ENCODE data around the gene ANXA6. TPM values are rescaled to one million over a fixed set of nuclear protein-coding genes. Genes with fewer than 3 reads are reported as not detected.

The ANXA6 gene
- total RNA-seq, 2 donors from 2014 or later = 127 to 171 TPM

- peak overlapping the region; percentile 61 for H3K27ac Mint-ChIP-seq
- no peak for DNase-seq
Measured at GRCh38 chr5:151062405-151063141, 95.0 kb downstream of the ANXA6 start.

GRCh38 chr5:151060742-151061141 is 96.8 kb downstream of the ANXA6 start:
- Mint-ChIP-seq H3K27me3 (ENCODE audit: low read depth) (no peaks in the 10 kb centered on the region), H3K4me1 (ENCODE audit: low read depth) (peaks cover 83% of the 10 kb centered on the region), H3K36me3 (ENCODE audit: insufficient read depth in 2 of 2) (peaks cover 30 to 44% of the 10 kb centered on the region in 2 donors), H3K9me3 (no peaks in the 10 kb centered on the region), H3K27ac (peak overlapping the region; percentile 93), H3K4me3 (peak overlapping the region; percentile 60 to 62)
- no peak for DNase-seq
- no peak for ATAC-seq (replicated peaks in 1 of 2)

More at GRCh38 chr5:151062405-151063141, 95.0 kb downstream of the ANXA6 start:
- Mint-ChIP-seq H3K9me3 (no peaks in the 10 kb centered on the region), H3K27me3 (ENCODE audit: low read depth) (no peaks in the 10 kb centered on the region), H3K4me1 (ENCODE audit: low read depth) (peaks cover 92% of the 10 kb centered on the region), H3K4me3 (no peak overlapping the region), H3K36me3 (ENCODE audit: insufficient read depth in 2 of 2) (peaks cover 26 to 47% of the 10 kb centered on the region in 2 donors)
- no peak for ATAC-seq (replicated peaks in 1 of 2)

- ATAC-seq (replicated peaks in 1 of 2) (no peak), DNase-seq (no peak)
- no peaks in the 10 kb centered on the region for H3K9me3 Mint-ChIP-seq
- peaks cover 31 to 50% of the 10 kb centered on the region in 2 donors for H3K36me3 Mint-ChIP-seq (ENCODE audit: insufficient read depth in 2 of 2)
- H3K4me3 Mint-ChIP-seq = peak overlapping the region; percentile 53 to 58
- peak overlapping the region; percentile 93 for H3K27ac Mint-ChIP-seq
- peaks cover 74% of the 10 kb centered on the region for H3K4me1 Mint-ChIP-seq (ENCODE audit: low read depth)
- no peaks in the 10 kb centered on the region for H3K27me3 Mint-ChIP-seq (ENCODE audit: low read depth)
Measured at GRCh38 chr5:151058891-151059489, 98.6 kb downstream of the ANXA6 start.

- H3K27me3 Mint-ChIP-seq (ENCODE audit: low read depth) = no peaks in the 10 kb centered on the region
- H3K4me3 Mint-ChIP-seq = no peak overlapping the region
- DNase-seq = no peak
- H3K36me3 Mint-ChIP-seq (ENCODE audit: insufficient read depth in 2 of 2) = peaks cover 31 to 48% of the 10 kb centered on the region in 2 donors
- H3K27ac Mint-ChIP-seq = peak overlapping the region; percentile 93
- H3K4me1 Mint-ChIP-seq (ENCODE audit: low read depth) = peaks cover 74% of the 10 kb centered on the region
- ATAC-seq (replicated peaks in 1 of 2) = no peak
- H3K9me3 Mint-ChIP-seq = no peaks in the 10 kb centered on the region
Measured at GRCh38 chr5:151058301-151058700, 99.3 kb downstream of the ANXA6 start.

- Mint-ChIP-seq H3K36me3 (ENCODE audit: insufficient read depth in 2 of 2) (peaks cover 27 to 42% of the 10 kb centered on the region in 2 donors), H3K4me3 (no peak overlapping the region), H3K9me3 (no peaks in the 10 kb centered on the region), H3K4me1 (ENCODE audit: low read depth) (peaks cover 65% of the 10 kb centered on the region), H3K27me3 (ENCODE audit: low read depth) (no peaks in the 10 kb centered on the region), H3K27ac (peak overlapping the region; percentile 36)
- DNase-seq = no peak
- no peak for ATAC-seq (replicated peaks in 1 of 2)
Measured at GRCh38 chr5:151056379-151057325, 100.9 kb downstream of the ANXA6 start.

GRCh38 chr5:151055336-151055735 is 102.2 kb downstream of the ANXA6 start:
- peaks cover 23 to 40% of the 10 kb centered on the region in 2 donors for H3K36me3 Mint-ChIP-seq (ENCODE audit: insufficient read depth in 2 of 2)
- H3K9me3 Mint-ChIP-seq = no peaks in the 10 kb centered on the region
- ATAC-seq (replicated peaks in 1 of 2) (no peak), DNase-seq (no peak)
- H3K27ac Mint-ChIP-seq = peak overlapping the region; percentile 41
- no peaks in the 10 kb centered on the region for H3K27me3 Mint-ChIP-seq (ENCODE audit: low read depth)
- peaks cover 51% of the 10 kb centered on the region for H3K4me1 Mint-ChIP-seq (ENCODE audit: low read depth)
- H3K4me3 Mint-ChIP-seq = no peak overlapping the region

GRCh38 chr5:151054709-151055108 is 102.9 kb downstream of the ANXA6 start:
- no peak for DNase-seq
- Mint-ChIP-seq H3K4me1 (ENCODE audit: low read depth) (peaks cover 45% of the 10 kb centered on the region), H3K4me3 (no peak overlapping the region), H3K27me3 (ENCODE audit: low read depth) (no peaks in the 10 kb centered on the region), H3K27ac (peak overlapping the region; percentile 83), H3K36me3 (ENCODE audit: insufficient read depth in 2 of 2) (peaks cover 26 to 38% of the 10 kb centered on the region in 2 donors), H3K9me3 (no peaks in the 10 kb centered on the region)
- no peak for ATAC-seq (replicated peaks in 1 of 2)

- Mint-ChIP-seq H3K4me3 (no peak overlapping the region), H3K27ac (peak overlapping the region; percentile 13), H3K4me1 (ENCODE audit: low read depth) (peaks cover 37% of the 10 kb centered on the region), H3K27me3 (ENCODE audit: low read depth) (no peaks in the 10 kb centered on the region), H3K9me3 (no peaks in the 10 kb centered on the region), H3K36me3 (ENCODE audit: insufficient read depth in 2 of 2) (peaks cover 22 to 34% of the 10 kb centered on the region in 2 donors)
- no peak for ATAC-seq (replicated peaks in 1 of 2)
- no peak for DNase-seq
Measured at GRCh38 chr5:151053796-151054462, 103.7 kb downstream of the ANXA6 start.

- Mint-ChIP-seq H3K36me3 (ENCODE audit: insufficient read depth in 2 of 2) (peaks cover 22 to 38% of the 10 kb centered on the region in 2 donors), H3K4me3 (no peak overlapping the region), H3K27me3 (ENCODE audit: low read depth) (no peaks in the 10 kb centered on the region), H3K27ac (peak overlapping the region; percentile 82), H3K9me3 (no peaks in the 10 kb centered on the region), H3K4me1 (ENCODE audit: low read depth) (peaks cover 31% of the 10 kb centered on the region)
- ATAC-seq (replicated peaks in 1 of 2) (no peak), DNase-seq (no peak)
Measured at GRCh38 chr5:151052836-151053235, 104.7 kb downstream of the ANXA6 start.

GRCh38 chr5:151051931-151052608 is 105.5 kb downstream of the ANXA6 start:
- DNase-seq (no peak), ATAC-seq (replicated peaks in 1 of 2) (peak; percentile 22 to 24)
- H3K4me3 Mint-ChIP-seq = no peak overlapping the region
- H3K9me3 Mint-ChIP-seq = no peaks in the 10 kb centered on the region
- peaks cover 28% of the 10 kb centered on the region for H3K4me1 Mint-ChIP-seq (ENCODE audit: low read depth)
- peaks cover 22 to 39% of the 10 kb centered on the region in 2 donors for H3K36me3 Mint-ChIP-seq (ENCODE audit: insufficient read depth in 2 of 2)
- no peaks in the 10 kb centered on the region for H3K27me3 Mint-ChIP-seq (ENCODE audit: low read depth)
- H3K27ac Mint-ChIP-seq = peak overlapping the region; percentile 82

GRCh38 chr5:151051066-151051930 is 106.3 kb downstream of the ANXA6 start:
- Mint-ChIP-seq H3K27me3 (ENCODE audit: low read depth) (no peaks in the 10 kb centered on the region), H3K4me3 (no peak overlapping the region), H3K9me3 (no peaks in the 10 kb centered on the region), H3K27ac (peak overlapping the region; percentile 55), H3K36me3 (ENCODE audit: insufficient read depth in 2 of 2) (peaks cover 20 to 44% of the 10 kb centered on the region in 2 donors), H3K4me1 (ENCODE audit: low read depth) (peaks cover 25% of the 10 kb centered on the region)
- ATAC-seq (replicated peaks in 1 of 2) = peak; percentile 73 to 77
- DNase-seq = peak; percentile 66 to 73

Data from activated T-cell treated with anti-CD3 and anti-CD28 coated beads, Interleukin-2, amount 50 U/mL, for 72 hours (primary cell).